HEK293 (cell line): ENCODE measurements around the gene TLE3.
A peak's percentile ranks its signal among the peaks of the same experiment; 100 is the strongest.

Experiments
- GLI4 ChIP-seq: fragments of 450-650 bp; formaldehyde crosslinking; IDR thresholded peaks from 2 replicates; pipeline ENCODE4 v1.5.1; 2016; ENCODE audit warnings: missing biosample characterization, missing genetic modification characterization
- GLIS2 ChIP-seq: fragments of 450-650 bp; formaldehyde crosslinking; IDR thresholded peaks from 2 replicates; pipeline ENCODE4 v1.5.1; 2016; ENCODE audit warnings: missing biosample characterization, missing genetic modification characterization
- MEIS1 ChIP-seq: sonication (generic); formaldehyde crosslinking; IDR thresholded peaks from 2 replicates; pipeline ENCODE4 v1.8.1; 2022; ENCODE audit warnings: missing genetic modification reagents, mild to moderate bottlenecking, borderline replicate concordance
- MZF1 ChIP-seq: fragments of 450-650 bp; formaldehyde crosslinking; IDR thresholded peaks from 2 replicates; pipeline ENCODE4 v1.5.1; 2017; ENCODE audit warnings: missing biosample characterization, missing genetic modification characterization, borderline replicate concordance
- OSR2 ChIP-seq: fragments of 450-650 bp; formaldehyde crosslinking; IDR thresholded peaks from 2 replicates; pipeline ENCODE4 v1.5.1; 2016; ENCODE audit warnings: missing biosample characterization, missing genetic modification characterization
- RBAK ChIP-seq: fragments of 450-650 bp; formaldehyde crosslinking; IDR thresholded peaks from 2 replicates; pipeline ENCODE4 v1.5.1; 2016; ENCODE audit warnings: missing biosample characterization, missing genetic modification characterization
- SALL2 ChIP-seq: fragments of 450-650 bp; formaldehyde crosslinking; IDR thresholded peaks from 2 replicates; pipeline ENCODE4 v1.5.0; 2017; ENCODE audit warnings: missing biosample characterization, mild to moderate bottlenecking, missing genetic modification characterization, borderline replicate concordance
- SCRT1 ChIP-seq: fragments of 450-650 bp; formaldehyde crosslinking; IDR thresholded peaks from 2 replicates; pipeline ENCODE4 v1.5.1; 2016; ENCODE audit warnings: missing biosample characterization, missing genetic modification characterization, borderline replicate concordance
- SCRT2 ChIP-seq: fragments of 450-650 bp; formaldehyde crosslinking; IDR thresholded peaks from 2 replicates; pipeline ENCODE4 v1.5.1; 2016; ENCODE audit warnings: missing biosample characterization, missing genetic modification characterization
- SETDB1 ChIP-seq: IDR thresholded peaks from one replicate; pipeline ENCODE4 v1.6.1; 2017; ENCODE audit warnings: mild to moderate bottlenecking, low read length, moderate library complexity, mixed read lengths; ENCODE audit not compliant: insufficient read length
- SP7 ChIP-seq: fragments of 450-650 bp; formaldehyde crosslinking; IDR thresholded peaks from 2 replicates; pipeline ENCODE4 v1.5.1; 2016; ENCODE audit warnings: missing biosample characterization, missing genetic modification characterization
- YY1 ChIP-seq: fragments of 450-650 bp; formaldehyde crosslinking; IDR thresholded peaks from 2 replicates; pipeline ENCODE4 v1.5.1; 2018; ENCODE audit warnings: missing biosample characterization, missing genetic modification characterization
- ZBTB48 ChIP-seq: fragments of 450-650 bp; formaldehyde crosslinking; IDR thresholded peaks from 2 replicates; pipeline ENCODE4 v1.5.1; 2016; ENCODE audit warnings: missing biosample characterization, missing genetic modification characterization
- ZBTB7A ChIP-seq: fragments of 450-650 bp; formaldehyde crosslinking; IDR thresholded peaks from 2 replicates; pipeline ENCODE4 v1.5.1; 2016; ENCODE audit warnings: low read depth, missing biosample characterization, missing genetic modification characterization
- ZBTB8A ChIP-seq: fragments of 450-650 bp; formaldehyde crosslinking; IDR thresholded peaks from 2 replicates; pipeline ENCODE4 v1.5.1; 2016; ENCODE audit warnings: missing biosample characterization, missing genetic modification characterization
- ZFP69B ChIP-seq: fragments of 450-650 bp; formaldehyde crosslinking; IDR thresholded peaks from 2 replicates; pipeline ENCODE4 v1.5.1; 2016; ENCODE audit warnings: missing biosample characterization, missing genetic modification characterization
- ZNF10 ChIP-seq: fragments of 450-650 bp; formaldehyde crosslinking; IDR thresholded peaks from 2 replicates; pipeline ENCODE4 v1.5.1; 2017; ENCODE audit warnings: missing biosample characterization, missing genetic modification characterization
- ZNF132 ChIP-seq: fragments of 450-650 bp; formaldehyde crosslinking; IDR thresholded peaks from 2 replicates; pipeline ENCODE4 v1.5.1; 2017; ENCODE audit warnings: missing biosample characterization, missing genetic modification characterization, borderline replicate concordance
- ZNF157 ChIP-seq: fragments of 450-650 bp; formaldehyde crosslinking; IDR thresholded peaks from 2 replicates; pipeline ENCODE4 v1.5.1; 2016; ENCODE audit warnings: missing biosample characterization, missing genetic modification characterization
- ZNF2 ChIP-seq: fragments of 450-650 bp; formaldehyde crosslinking; IDR thresholded peaks from 2 replicates; pipeline ENCODE4 v1.5.1; 2016; ENCODE audit warnings: missing biosample characterization, missing genetic modification characterization
- ZNF202 ChIP-seq: fragments of 450-650 bp; formaldehyde crosslinking; IDR thresholded peaks from 2 replicates; pipeline ENCODE4 v1.5.1; 2016; ENCODE audit warnings: missing biosample characterization, missing genetic modification characterization, borderline replicate concordance
- ZNF23 ChIP-seq: fragments of 450-650 bp; formaldehyde crosslinking; IDR thresholded peaks from 2 replicates; pipeline ENCODE4 v1.5.1; 2016; ENCODE audit warnings: missing biosample characterization, missing genetic modification characterization, borderline replicate concordance
- ZNF292 ChIP-seq: fragments of 450-650 bp; formaldehyde crosslinking; IDR thresholded peaks from 2 replicates; pipeline ENCODE4 v1.5.1; 2016; ENCODE audit warnings: low read depth, missing biosample characterization, missing genetic modification characterization, borderline replicate concordance
- ZNF391 ChIP-seq: fragments of 450-650 bp; formaldehyde crosslinking; IDR thresholded peaks from 2 replicates; pipeline ENCODE4 v1.5.1; 2016; ENCODE audit warnings: low read depth, missing biosample characterization, missing genetic modification characterization, borderline replicate concordance
- ZNF394 ChIP-seq: fragments of 450-650 bp; formaldehyde crosslinking; IDR thresholded peaks from 2 replicates; pipeline ENCODE4 v1.5.1; 2016; ENCODE audit warnings: missing biosample characterization, missing genetic modification characterization, mild to moderate bottlenecking, moderate library complexity, borderline replicate concordance
- ZNF404 ChIP-seq: fragments of 450-650 bp; formaldehyde crosslinking; IDR thresholded peaks from 2 replicates; pipeline ENCODE4 v1.5.1; 2017; ENCODE audit warnings: missing biosample characterization, missing genetic modification characterization
- ZNF423 ChIP-seq: fragments of 450-650 bp; formaldehyde crosslinking; IDR thresholded peaks from 2 replicates; pipeline ENCODE4 v1.5.1; 2016; ENCODE audit warnings: missing biosample characterization, missing genetic modification characterization
- ZNF426 ChIP-seq: fragments of 450-650 bp; formaldehyde crosslinking; IDR thresholded peaks from 2 replicates; pipeline ENCODE4 v1.5.1; 2017; ENCODE audit warnings: missing biosample characterization, missing genetic modification characterization, mild to moderate bottlenecking, inconsistent platforms, moderate library complexity
- ZNF510 ChIP-seq: fragments of 450-650 bp; formaldehyde crosslinking; IDR thresholded peaks from 2 replicates; pipeline ENCODE4 v1.5.1; 2018; ENCODE audit warnings: mild to moderate bottlenecking, missing genetic modification characterization, missing biosample characterization; ENCODE audit not compliant: insufficient replicate concordance
- ZNF521 ChIP-seq: fragments of 450-650 bp; formaldehyde crosslinking; IDR thresholded peaks from 2 replicates; pipeline ENCODE4 v1.5.1; 2017; ENCODE audit warnings: missing biosample characterization, mild to moderate bottlenecking, missing genetic modification characterization
- ZNF530 ChIP-seq: fragments of 450-650 bp; formaldehyde crosslinking; IDR thresholded peaks from 2 replicates; pipeline ENCODE4 v1.5.1; 2016; ENCODE audit warnings: low read depth, missing biosample characterization, missing genetic modification characterization
- ZNF549 ChIP-seq: fragments of 450-650 bp; IDR thresholded peaks from 2 replicates; pipeline ENCODE4 v1.5.1; 2018; ENCODE audit warnings: missing biosample characterization, missing genetic modification characterization, mild to moderate bottlenecking, inconsistent platforms, moderate library complexity
- ZNF555 ChIP-seq: fragments of 450-650 bp; formaldehyde crosslinking; conservative IDR thresholded peaks from 2 replicates; pipeline ENCODE4 v1.5.1; 2017; ENCODE audit warnings: missing biosample characterization, mild to moderate bottlenecking, missing genetic modification characterization, inconsistent platforms
- ZNF626 ChIP-seq: fragments of 450-650 bp; sonication (Bioruptor Pico); formaldehyde crosslinking; IDR thresholded peaks from 2 replicates; pipeline ENCODE4 v1.5.1; 2018; ENCODE audit warnings: missing biosample characterization, missing genetic modification characterization, inconsistent platforms
- ZNF785 ChIP-seq: fragments of 450-650 bp; formaldehyde crosslinking; IDR thresholded peaks from 2 replicates; pipeline ENCODE4 v1.5.1; 2016; ENCODE audit warnings: missing biosample characterization, missing genetic modification characterization
- TF ChIP-seq, protein P1 (sequence below): fragments of 450-650 bp; formaldehyde crosslinking; IDR thresholded peaks from 2 replicates; pipeline ENCODE4 v1.5.1; 2016; ENCODE audit warnings: missing biosample characterization, missing genetic modification characterization
- TF ChIP-seq, protein P2 (sequence below): fragments of 450-650 bp; formaldehyde crosslinking; IDR thresholded peaks from 2 replicates; pipeline ENCODE4 v1.5.1; 2016; ENCODE audit warnings: missing biosample characterization, missing genetic modification characterization
- TF ChIP-seq, protein P3 (sequence below): fragments of 450-650 bp; IDR thresholded peaks from 2 replicates; pipeline ENCODE4 v1.5.1; 2018; ENCODE audit warnings: missing biosample characterization, mild to moderate bottlenecking, missing genetic modification characterization

The TLE3 gene

DNA sequence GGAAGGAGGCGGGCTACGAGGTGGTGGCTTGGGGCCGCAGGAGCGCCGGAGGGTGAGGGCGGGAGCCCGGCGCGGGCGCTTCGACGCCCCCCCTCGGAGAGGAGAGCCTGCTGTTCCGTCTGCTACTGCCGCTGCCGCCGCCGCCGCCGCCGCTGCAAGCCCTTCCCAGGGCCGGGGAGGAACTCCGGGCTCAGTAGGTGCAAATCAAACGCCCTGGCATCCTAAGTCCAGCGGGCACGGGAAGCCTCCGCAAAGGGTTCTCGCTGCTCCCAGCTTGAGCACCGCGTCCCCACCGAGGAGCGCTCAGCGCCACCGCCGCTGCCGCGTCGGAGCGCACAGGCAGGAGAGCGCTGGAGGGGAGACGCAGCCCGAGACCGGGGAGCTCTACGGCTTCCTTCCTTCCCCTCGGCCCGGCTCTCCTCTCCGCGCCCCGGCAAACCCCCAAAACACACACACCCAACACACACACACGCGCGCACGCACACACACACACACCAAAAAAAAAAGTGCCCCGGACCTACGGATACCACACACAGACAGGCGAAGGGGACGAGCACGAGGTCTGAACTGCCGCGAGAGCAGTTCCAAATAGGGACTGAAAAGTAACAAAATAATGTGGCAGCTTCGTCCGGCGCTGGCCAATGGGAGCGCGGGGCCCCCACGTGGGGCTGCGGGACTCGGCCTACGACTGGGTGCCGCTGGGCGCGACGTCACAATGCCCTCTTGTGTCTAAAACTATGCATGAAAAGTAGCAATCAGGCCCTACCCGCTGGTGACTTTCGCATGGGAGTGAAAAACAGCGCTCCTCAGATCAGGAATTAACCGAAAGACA, at the start of gene TLE3 (continued):
- TF ChIP-seq ZNF785 (tag by site-specific recombination): no peak
- TF ChIP-seq SP7 (tag by site-specific recombination): peak; percentile 95
- no peak for TF ChIP-seq RBAK (tag by site-specific recombination)
- TF ChIP-seq, protein P1, sequence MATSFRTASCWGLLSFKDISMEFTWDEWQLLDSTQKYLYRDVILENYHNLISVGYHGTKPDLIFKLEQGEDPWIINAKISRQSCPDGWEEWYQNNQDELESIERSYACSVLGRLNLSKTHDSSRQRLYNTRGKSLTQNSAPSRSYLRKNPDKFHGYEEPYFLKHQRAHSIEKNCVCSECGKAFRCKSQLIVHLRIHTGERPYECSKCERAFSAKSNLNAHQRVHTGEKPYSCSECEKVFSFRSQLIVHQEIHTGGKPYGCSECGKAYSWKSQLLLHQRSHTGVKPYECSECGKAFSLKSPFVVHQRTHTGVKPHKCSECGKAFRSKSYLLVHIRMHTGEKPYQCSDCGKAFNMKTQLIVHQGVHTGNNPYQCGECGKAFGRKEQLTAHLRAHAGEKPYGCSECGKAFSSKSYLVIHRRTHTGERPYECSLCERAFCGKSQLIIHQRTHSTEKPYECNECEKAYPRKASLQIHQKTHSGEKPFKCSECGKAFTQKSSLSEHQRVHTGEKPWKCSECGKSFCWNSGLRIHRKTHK (tag by site-specific recombination): no peak
- peak; percentile 94 for TF ChIP-seq ZBTB8A (tag by site-specific recombination)
- TF ChIP-seq ZNF132 (tag by site-specific recombination): no peak
- no peak for TF ChIP-seq ZNF292 (tag by site-specific recombination)
- no peak for TF ChIP-seq ZNF626 (tag by site-specific recombination)
- peak; percentile 94 for TF ChIP-seq ZBTB48 (tag by site-specific recombination)
- no peak for TF ChIP-seq MEIS1
- TF ChIP-seq ZBTB7A: peak; percentile 99
- TF ChIP-seq ZNF10: peak; percentile 82; the same call in 1 of the 2 replicates
- TF ChIP-seq ZNF423 (tag by site-specific recombination): peak; percentile 56; the same call in 1 of the 2 replicates
- peak; percentile 98 for TF ChIP-seq ZNF391 (tag by site-specific recombination)
- TF ChIP-seq ZNF23 (tag by site-specific recombination): no peak
- no peak for TF ChIP-seq ZNF521 (tag by site-specific recombination)
- no peak for TF ChIP-seq ZNF549 (tag by site-specific recombination)
- TF ChIP-seq ZFP69B (tag by site-specific recombination): peak; percentile 92
- peak; percentile 49 for TF ChIP-seq OSR2 (tag by site-specific recombination)
- TF ChIP-seq SETDB1: no peak
- TF ChIP-seq ZNF510 (tag by site-specific recombination): no peak
- TF ChIP-seq ZNF530 (tag by site-specific recombination): no peak
- peak; percentile 85 for TF ChIP-seq GLIS2
- TF ChIP-seq GLI4 (tag by site-specific recombination): peak; percentile 98
- TF ChIP-seq MZF1: no peak; the same call in 1 of the 2 replicates
- no peak for TF ChIP-seq SALL2 (tag by site-specific recombination)
- peak; percentile 74 for TF ChIP-seq ZNF394
- no peak for TF ChIP-seq ZNF404 (tag by site-specific recombination)
- TF ChIP-seq, protein P2, sequence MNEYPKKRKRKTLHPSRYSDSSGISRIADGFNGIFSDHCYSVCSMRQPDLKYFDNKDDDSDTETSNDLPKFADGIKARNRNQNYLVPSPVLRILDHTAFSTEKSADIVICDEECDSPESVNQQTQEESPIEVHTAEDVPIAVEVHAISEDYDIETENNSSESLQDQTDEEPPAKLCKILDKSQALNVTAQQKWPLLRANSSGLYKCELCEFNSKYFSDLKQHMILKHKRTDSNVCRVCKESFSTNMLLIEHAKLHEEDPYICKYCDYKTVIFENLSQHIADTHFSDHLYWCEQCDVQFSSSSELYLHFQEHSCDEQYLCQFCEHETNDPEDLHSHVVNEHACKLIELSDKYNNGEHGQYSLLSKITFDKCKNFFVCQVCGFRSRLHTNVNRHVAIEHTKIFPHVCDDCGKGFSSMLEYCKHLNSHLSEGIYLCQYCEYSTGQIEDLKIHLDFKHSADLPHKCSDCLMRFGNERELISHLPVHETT (tag by site-specific recombination): peak; percentile 89
- TF ChIP-seq ZNF157 (tag by site-specific recombination): no peak
- TF ChIP-seq ZNF2: peak; percentile 99
- TF ChIP-seq ZNF555 (tag by site-specific recombination): no peak
- TF ChIP-seq, protein P3, sequence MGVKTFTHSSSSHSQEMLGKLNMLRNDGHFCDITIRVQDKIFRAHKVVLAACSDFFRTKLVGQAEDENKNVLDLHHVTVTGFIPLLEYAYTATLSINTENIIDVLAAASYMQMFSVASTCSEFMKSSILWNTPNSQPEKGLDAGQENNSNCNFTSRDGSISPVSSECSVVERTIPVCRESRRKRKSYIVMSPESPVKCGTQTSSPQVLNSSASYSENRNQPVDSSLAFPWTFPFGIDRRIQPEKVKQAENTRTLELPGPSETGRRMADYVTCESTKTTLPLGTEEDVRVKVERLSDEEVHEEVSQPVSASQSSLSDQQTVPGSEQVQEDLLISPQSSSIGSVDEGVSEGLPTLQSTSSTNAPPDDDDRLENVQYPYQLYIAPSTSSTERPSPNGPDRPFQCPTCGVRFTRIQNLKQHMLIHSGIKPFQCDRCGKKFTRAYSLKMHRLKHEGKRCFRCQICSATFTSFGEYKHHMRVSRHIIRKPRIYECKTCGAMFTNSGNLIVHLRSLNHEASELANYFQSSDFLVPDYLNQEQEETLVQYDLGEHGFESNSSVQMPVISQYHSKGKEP (tag by site-specific recombination): no peak
- peak; percentile 52; the same call in 1 of the 2 replicates for TF ChIP-seq YY1 (tag by site-specific recombination)
- no peak for TF ChIP-seq ZNF426 (tag by site-specific recombination)
- TF ChIP-seq ZNF202 (tag by site-specific recombination): no peak
- TF ChIP-seq SCRT2 (tag by site-specific recombination): no peak
- TF ChIP-seq SCRT1 (tag by site-specific recombination): peak; percentile 34; the same call in 1 of the 2 replicates
